Glutamatergic neuron (in vitro differentiated cells): ENCODE results near the gene ZNF180. TPM values are rescaled to one million over a fixed set of nuclear protein-coding genes. Genes with fewer than 3 reads are reported as not detected.

Experiments
- DNase-seq: peaks from one replicate; pipeline ENCODE4 v3.0.0; 2022
- H3K27ac Mint-ChIP-seq: one replicate; pipeline ENCODE4 v1.8.0; 2020; ENCODE audit warnings: mild to moderate bottlenecking, mixed read lengths, inconsistent platforms; ENCODE audit not compliant: unreplicated experiment
- H3K27me3 Mint-ChIP-seq: one replicate; pipeline ENCODE4 v1.8.0; 2020; ENCODE audit warnings: mild to moderate bottlenecking, moderate library complexity, mixed read lengths, inconsistent platforms; ENCODE audit not compliant: unreplicated experiment
- H3K36me3 Mint-ChIP-seq: one replicate; pipeline ENCODE4 v1.8.0; 2020; ENCODE audit warnings: mild to moderate bottlenecking, mixed read lengths, inconsistent platforms; ENCODE audit not compliant: unreplicated experiment
- H3K4me1 Mint-ChIP-seq: one replicate; pipeline ENCODE4 v1.8.0; 2020; ENCODE audit warnings: mild to moderate bottlenecking, low read depth, mixed read lengths, inconsistent platforms; ENCODE audit not compliant: unreplicated experiment
- H3K4me3 Mint-ChIP-seq: one replicate; pipeline ENCODE4 v1.8.0; 2020; ENCODE audit warnings: mild to moderate bottlenecking, mixed read lengths, inconsistent platforms; ENCODE audit not compliant: unreplicated experiment
- H3K9me3 Mint-ChIP-seq: one replicate; pipeline ENCODE4 v1.8.0; 2020; ENCODE audit warnings: mild to moderate bottlenecking, moderate library complexity, mixed read lengths, inconsistent platforms; ENCODE audit not compliant: unreplicated experiment
- CTCF ChIP-seq: fragments of 200-600 bp; sonication (generic); IDR thresholded peaks from one replicate; pipeline ENCODE4 v1.5.0; 2021; ENCODE audit not compliant: partially characterized antibody, unreplicated experiment
- total RNA-seq: library from RNA; stranded (reverse); fragmentation: NEBNext Ultra II Directional; extraction: Animal tissue kit (Norgen Biotek cat#: 25700); gene quantifications from one replicate; pipeline ENCODE4 v1.2.1, GENCODE V29; 2021; ENCODE audit not compliant: unreplicated experiment

Gene ZNF180
- total RNA-seq, 1 donor from 2014 or later = 12.3 TPM

GRCh38 chr19:44530777-44531176 lies 30.5 kb upstream of the ZNF180 start:
- peaks cover 4% of the 10 kb centered on the region for H3K36me3 Mint-ChIP-seq
- H3K27me3 Mint-ChIP-seq = peaks cover 5% of the 10 kb centered on the region
- H3K4me1 Mint-ChIP-seq = no peaks in the 10 kb centered on the region
- no peak overlapping the region for H3K4me3 Mint-ChIP-seq
- TF ChIP-seq CTCF = no peak
- H3K27ac Mint-ChIP-seq = no peak overlapping the region
- no peaks in the 10 kb centered on the region for H3K9me3 Mint-ChIP-seq
- no peak for DNase-seq

- peaks cover 8% of the 10 kb centered on the region for H3K27me3 Mint-ChIP-seq
- H3K27ac Mint-ChIP-seq = no peak within 1 kb of the TSS
- peaks cover 4% of the 10 kb centered on the region for H3K36me3 Mint-ChIP-seq
- no peak for DNase-seq
- TF ChIP-seq CTCF = no peak
- H3K4me1 Mint-ChIP-seq = no peaks in the 10 kb centered on the region
- no peak within 1 kb of the TSS for H3K4me3 Mint-ChIP-seq
- H3K9me3 Mint-ChIP-seq = no peaks in the 10 kb centered on the region
These were observed 29.2 kb upstream of the ZNF180 start, which contains the start of gene CEACAM20 for GRCh38 chr19:44529536-44529935. Gene CEACAM20 (minus strand): TSS chr19:44529675. CDS start chr19:44529509, 166 bp downstream.

- TF ChIP-seq CTCF = no peak
These were observed 27.2 kb upstream of the ZNF180 start for GRCh38 chr19:44527554-44527953.

GRCh38 chr19:44525721-44526430 lies 25.6 kb upstream of the ZNF180 start:
- Mint-ChIP-seq H3K9me3 (peaks cover 5% of the 10 kb centered on the region), H3K36me3 (peaks cover 4% of the 10 kb centered on the region), H3K27me3 (peaks cover 8% of the 10 kb centered on the region), H3K27ac (no peak overlapping the region), H3K4me3 (no peak overlapping the region), H3K4me1 (no peaks in the 10 kb centered on the region)
- no peak for TF ChIP-seq CTCF
- no peak for DNase-seq

More at GRCh38 chr19:44527554-44527953, 27.2 kb upstream of the ZNF180 start:
- Mint-ChIP-seq H3K36me3 (peaks cover 4% of the 10 kb centered on the region), H3K27ac (no peak overlapping the region), H3K27me3 (peaks cover 10% of the 10 kb centered on the region), H3K4me3 (no peak overlapping the region), H3K9me3 (peaks cover 5% of the 10 kb centered on the region), H3K4me1 (no peaks in the 10 kb centered on the region)
- DNase-seq = no peak

GRCh38 chr19:44521370-44521769 lies 21.0 kb upstream of the ZNF180 start:
- no peak for TF ChIP-seq CTCF
- H3K27ac Mint-ChIP-seq = no peak overlapping the region
- no peak overlapping the region for H3K4me3 Mint-ChIP-seq
- no peaks in the 10 kb centered on the region for H3K36me3 Mint-ChIP-seq
- peaks cover 6% of the 10 kb centered on the region for H3K27me3 Mint-ChIP-seq
- peaks cover 5% of the 10 kb centered on the region for H3K9me3 Mint-ChIP-seq
- no peaks in the 10 kb centered on the region for H3K4me1 Mint-ChIP-seq
- no peak for DNase-seq
